G401.6 (cell line): ENCODE data around the gene LMOD2.

Experiments
- FAIRE-seq: peaks from 2 replicates; lab custom pipeline; 2012; peaks lifted over from hg19 to GRCh38; lab: Jason Lieb, UNC

LMOD2 gene

GRCh38 chr7:123640583-123640982 is 15.1 kb upstream of the LMOD2 start:
- no peak for FAIRE-seq

DNA sequence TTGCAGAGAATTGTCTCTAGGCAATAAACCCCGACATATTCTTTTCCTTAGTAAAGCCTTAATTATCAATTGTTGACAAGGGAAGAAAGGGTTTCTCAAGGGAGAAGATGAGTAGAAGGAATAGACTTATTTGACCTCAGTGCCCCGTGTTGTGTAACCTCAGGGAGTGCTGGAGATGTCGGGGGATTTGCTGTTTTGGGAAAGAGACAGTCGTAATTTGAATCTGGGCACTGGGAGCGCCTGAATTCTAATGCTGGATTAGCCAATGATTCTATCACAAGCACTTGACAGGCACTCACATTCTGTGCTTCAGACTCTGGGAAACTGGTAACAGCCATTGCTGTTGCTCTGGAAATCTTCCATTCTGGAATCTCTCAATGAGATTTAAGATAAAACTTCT is 13.8 kb upstream of the LMOD2 start:
- no peak for FAIRE-seq

DNA sequence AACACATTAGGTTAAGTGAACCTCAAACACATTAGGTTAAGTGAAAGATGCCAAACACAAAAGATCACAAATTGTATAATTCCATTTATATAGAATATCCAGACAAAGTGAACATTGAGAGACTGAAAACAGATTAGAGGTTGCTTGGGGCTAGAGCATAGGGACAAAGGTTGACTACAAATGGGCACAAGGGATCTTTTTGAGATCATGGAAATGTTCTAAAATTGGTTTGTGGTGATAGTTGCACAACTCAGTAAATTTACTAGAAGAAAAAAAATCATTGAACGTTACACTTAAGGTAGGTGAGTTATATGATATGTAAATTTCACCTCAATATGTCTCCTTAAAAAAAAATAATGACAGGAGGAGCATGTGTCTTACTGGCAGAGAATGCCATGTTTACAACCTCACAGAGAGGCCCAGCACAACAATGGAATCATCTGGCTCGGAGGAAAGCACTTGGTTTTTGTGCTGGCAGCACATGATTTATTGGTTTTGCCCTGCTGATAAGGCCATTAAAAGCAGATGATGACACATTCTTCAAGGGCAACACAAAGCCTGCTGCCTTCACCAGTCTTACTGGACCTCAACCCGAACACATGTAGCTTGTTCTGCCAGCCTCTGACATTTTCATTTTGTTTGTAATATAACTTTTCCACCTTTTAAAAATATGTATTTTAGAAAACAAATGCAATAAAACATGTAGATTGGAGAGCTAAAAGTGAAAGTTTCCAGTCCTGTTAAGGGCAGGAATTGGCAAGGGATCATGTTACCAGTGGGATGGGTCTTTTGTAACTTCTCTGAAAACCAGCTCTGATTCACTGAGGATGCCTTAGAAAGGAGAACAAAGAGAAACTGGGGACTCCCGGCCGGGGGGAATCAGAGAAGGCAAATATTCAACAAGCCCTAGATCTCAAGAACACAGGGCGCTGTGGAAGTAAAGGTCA is 11.9 kb upstream of the LMOD2 start:
- FAIRE-seq = no peak

- no peak for FAIRE-seq
These were observed 10.2 kb upstream of the LMOD2 start for GRCh38 chr7:123645516-123645915.

- FAIRE-seq = no peak
These were observed 8.4 kb upstream of the LMOD2 start for GRCh38 chr7:123647106-123647730.

DNA sequence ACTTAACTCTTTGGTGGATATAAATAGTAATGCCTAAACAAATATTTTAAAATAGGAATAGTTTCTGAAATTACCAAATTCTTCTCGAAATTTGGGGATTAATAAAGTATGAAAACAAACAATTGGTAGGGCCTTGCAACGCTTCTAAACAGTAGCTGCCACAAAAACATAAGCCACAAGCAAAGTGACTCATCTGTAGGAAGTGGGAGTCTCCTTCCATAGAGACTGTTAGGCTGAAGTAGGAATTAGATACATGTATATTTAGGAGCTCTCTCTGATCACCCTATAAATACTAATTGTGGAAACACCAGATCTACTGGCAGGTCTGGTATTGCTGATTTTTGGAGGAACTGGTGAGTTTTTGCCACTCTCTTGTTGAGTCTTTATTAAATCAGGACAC is 5.7 kb upstream of the LMOD2 start:
- peak; percentile 37 for FAIRE-seq

DNA sequence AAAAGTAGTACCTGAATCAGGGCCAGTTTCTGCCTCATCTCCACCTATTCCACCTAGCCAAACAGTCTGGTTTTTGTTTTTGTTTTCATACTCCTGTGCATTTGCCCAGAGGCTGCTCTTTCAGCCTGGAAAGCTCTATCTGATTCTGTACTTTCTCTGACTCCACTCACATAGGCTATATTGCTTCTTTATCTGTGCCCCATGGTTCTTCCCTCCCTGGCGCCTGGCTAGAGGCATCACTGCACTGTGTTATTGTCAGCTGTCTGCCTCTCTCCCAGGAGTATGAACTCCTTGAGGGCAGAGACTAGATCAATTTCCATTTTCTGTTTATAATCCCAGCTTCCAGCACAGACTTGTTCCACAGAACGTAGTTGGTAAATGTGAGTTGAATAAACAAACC is 5.1 kb upstream of the LMOD2 start:
- FAIRE-seq = no peak

DNA sequence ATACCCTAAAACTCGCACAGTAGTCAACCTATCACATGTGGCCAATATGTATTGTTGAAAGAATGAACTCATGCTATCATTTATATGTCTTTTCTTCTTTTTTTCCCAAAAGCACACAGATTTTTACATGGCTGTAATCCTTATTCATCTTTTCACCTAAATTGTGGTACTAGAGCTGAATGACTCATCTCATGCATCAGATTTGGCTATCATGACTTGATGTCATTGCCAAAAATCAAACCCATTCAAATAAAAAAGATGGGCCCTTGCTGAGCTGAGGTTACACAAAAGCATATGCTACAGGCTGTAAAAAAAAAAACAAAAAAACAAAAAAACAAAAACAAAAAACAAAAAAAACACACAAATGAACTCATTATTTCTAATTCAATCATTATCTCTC is 3.3 kb upstream of the LMOD2 start:
- no peak for FAIRE-seq

GRCh38 chr7:123653162-123653561 is 2.5 kb upstream of the LMOD2 start:
- FAIRE-seq = no peak

DNA sequence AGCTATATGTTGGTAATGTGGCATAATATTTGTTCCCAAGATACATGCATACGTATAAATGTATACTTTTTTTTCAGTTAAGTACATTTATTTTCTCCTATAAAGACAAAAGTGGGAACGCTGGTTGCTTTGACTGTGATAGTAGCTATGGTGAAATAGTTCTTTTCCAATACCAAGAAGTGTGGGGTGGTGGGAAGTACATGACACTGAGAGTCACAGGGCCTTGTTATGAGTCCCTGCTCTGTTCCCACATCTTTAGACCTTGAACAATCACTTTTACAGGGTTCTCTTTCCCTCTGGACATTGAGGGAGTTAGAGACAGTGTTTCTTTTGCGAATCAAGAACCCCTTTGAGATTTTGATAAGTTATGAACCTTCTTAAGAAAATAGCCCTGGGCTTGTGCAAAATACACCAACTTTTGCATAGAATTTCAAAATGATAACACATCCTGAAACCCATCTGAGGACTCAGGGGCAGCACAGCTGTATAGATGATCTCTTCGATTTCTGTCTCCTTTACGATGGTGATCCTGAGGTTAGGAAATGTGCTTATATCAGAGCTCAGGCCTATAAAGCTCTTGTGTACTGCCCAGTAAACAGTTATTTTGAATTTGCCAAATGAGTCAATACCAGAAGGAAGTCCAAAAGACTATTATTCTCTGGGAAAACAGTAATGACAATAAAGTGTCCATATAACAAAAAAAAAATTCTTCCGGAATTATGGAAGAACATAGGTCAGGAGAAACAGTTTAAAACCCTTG is 1.1 kb downstream of the LMOD2 start:
- no peak for FAIRE-seq

DNA sequence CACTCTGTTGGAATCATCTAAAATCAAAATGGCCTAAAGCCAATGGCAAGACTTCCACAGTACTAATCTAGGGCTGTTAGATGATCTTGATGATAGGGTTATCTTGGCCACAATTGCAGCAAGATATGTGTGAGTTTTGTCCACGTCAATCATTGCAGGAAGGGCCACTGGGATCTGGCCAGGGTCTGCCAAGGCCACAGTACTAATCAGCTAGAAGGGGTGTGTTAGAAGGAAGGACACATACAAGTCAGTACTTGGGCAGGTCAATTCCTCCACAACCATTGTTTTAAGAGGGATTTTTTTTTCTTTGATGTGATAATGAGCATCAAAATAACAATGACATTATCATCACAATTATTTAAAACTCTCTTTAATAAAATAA is 1.6 kb downstream of the LMOD2 start:
- no peak for FAIRE-seq

DNA sequence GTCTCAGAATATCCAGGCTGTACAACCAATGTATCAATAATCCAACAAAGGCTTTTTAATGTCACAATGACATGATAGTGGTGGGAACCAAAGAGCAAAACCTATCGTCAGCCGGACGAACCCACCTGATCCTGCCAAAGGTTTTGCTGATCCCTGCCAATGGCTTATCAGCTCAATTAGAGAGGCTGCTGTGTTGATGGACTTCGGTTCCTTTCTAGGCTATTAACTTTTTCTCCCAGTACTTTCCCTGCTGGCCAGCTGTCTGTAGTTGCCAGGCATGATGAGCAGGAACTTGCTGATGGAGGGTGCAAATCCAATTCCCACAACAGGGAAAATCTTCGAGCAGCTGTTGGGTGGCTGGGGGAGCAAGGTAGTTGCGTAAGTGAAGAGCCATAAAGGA is 2.4 kb downstream of the LMOD2 start:
- FAIRE-seq = no peak

DNA sequence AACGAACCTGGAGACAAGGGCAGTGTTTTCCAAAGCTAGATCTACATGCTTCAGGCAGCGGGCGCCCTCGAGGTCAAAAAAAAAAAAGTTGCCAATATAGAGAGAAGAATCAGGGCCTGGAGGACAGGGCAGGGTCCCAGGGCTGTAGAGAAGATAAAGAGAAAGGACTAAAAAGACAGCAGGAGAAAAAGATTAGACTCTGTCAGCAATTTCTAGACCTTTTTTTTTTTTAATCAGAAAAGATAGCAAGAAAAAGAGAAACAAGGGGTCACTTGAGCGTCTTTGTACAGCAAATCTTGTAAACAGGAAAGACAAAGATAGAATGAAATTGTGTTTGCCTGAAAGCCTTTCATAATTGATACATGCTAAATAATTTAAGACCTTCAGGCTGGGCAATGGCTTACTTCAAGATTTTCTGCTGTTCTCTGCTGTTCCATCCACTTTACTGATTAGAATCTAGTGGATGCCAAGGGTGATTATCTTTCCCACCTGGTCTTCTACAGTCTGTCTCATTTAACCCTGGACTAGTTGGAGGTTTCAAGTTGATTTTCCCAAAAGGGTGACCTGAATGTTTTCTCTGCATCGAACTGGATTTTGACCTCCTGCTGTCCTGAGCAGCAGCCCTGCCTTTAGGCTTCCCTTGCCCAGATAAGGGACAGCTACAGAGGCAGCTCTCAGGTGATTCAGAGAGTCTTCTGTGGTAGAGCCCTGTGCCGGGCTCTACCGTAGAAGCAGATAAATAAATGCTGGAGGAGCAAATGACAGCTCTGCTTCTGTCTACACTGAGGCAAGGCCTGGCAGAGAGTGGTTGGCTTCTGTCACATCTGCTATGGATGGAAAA is 5.1 kb downstream of the LMOD2 start:
- FAIRE-seq = no peak

DNA sequence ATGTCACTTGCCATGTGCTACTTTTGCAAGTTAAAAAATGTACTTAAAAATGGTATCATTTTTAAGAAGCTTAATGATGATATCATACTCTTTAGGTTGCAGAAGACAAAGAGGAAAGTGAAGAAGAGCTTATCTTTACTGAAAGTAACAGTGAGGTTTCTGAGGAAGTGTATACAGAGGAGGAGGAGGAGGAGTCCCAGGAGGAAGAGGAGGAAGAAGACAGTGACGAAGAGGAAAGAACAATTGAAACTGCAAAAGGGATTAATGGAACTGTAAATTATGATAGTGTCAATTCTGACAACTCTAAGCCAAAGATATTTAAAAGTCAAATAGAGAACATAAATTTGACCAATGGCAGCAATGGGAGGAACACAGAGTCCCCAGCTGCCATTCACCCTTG is 6.1 kb downstream of the LMOD2 start:
- no peak for FAIRE-seq

DNA sequence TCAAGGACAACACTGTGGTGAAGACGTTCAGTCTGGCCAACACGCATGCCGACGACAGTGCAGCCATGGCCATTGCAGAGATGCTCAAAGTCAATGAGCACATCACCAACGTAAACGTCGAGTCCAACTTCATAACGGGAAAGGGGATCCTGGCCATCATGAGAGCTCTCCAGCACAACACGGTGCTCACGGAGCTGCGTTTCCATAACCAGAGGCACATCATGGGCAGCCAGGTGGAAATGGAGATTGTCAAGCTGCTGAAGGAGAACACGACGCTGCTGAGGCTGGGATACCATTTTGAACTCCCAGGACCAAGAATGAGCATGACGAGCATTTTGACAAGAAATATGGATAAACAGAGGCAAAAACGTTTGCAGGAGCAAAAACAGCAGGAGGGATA is 6.6 kb downstream of the LMOD2 start:
- no peak for FAIRE-seq

GRCh38 chr7:123662755-123663154 is 7.1 kb downstream of the LMOD2 start:
- FAIRE-seq = no peak

DNA sequence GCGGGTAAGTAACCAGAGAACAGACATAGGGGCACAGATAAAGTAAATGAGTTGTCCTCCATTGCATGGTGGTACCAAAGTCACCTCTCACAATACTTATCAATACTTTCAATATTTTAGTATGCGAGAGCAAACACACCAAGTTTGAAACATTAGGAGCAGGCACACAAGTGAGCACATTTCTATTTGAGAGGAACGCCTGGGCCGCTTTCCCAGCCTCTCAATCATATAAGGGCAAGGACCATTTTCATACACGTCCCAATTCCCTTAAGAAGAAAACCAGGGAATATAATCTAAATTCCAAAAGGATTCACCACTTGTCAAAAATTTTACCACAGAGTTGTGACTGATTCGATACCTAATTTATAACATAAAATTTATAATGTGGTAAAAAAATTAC is 7.5 kb downstream of the LMOD2 start:
- FAIRE-seq = no peak

- FAIRE-seq = no peak
These were observed 9.5 kb downstream of the LMOD2 start for GRCh38 chr7:123665157-123665556.

GRCh38 chr7:123665896-123666295 is 10.2 kb downstream of the LMOD2 start:
- FAIRE-seq = no peak

DNA sequence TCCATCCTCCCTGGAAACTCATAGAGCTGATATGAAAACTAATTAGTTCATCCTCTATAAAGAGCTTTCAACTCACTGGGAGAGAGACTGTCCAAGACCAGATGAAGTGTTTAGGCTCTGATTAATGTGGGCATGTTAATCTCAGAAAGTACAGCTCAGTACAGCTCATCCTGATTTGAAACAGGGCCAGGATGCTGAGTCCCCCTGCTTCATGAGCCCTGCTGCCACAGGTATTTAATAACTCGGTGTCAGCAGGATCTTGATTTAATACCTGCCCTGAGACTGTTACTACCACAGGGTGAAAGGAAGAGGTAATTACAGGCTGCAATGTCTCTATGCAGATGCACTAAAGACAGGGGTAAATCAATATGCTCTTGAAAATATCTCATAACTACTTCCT is 10.8 kb downstream of the LMOD2 start:
- no peak for FAIRE-seq

GRCh38 chr7:123669485-123669884 is 13.8 kb downstream of the LMOD2 start:
- FAIRE-seq = no peak

DNA sequence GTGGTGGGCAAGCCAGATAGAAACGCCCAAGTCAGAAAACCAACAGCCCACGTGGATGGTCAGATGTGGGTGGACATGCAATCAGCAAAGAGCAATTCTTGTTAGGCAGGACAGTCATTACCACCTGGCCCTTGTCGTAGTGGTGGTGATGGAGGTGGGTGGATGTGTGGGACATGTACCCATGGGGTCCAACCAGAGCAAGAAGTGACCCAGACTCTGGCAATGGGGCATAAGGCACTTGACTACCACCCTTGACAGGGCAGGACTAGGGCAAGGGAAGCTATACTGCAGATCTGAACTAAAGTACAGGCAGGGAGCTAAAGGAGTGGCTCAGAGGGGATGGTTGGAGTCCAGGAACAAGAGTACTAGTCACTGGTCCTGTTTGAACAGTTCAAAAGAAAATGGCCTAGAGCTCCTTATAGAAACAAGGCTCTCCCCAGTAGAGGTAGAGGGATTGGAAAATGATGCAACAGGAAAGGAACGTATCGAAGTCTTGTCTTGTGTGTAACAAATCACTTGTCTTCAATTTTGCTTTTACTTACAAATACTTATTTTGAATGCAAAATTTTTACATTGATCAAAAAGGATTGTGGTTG is 17.6 kb downstream of the LMOD2 start:
- FAIRE-seq = no peak
